Upper lobe of left lung (tissue), 4 donors: ENCODE results near the gene NHS.

Experiments used
- EP300 ChIP-seq, 4 donors: sonication (generic); formaldehyde crosslinking; IDR thresholded peaks; one replicate each; pipeline ENCODE4 v1.5.1; 2017; ENCODE audit warnings: antibody characterized with exemption in 4 of 4, control low read depth in 2 of 4
- POLR2A ChIP-seq, 4 donors: fragments of 450-650 bp; IDR thresholded peaks; one replicate each; pipeline ENCODE4 v1.5.1; 2016 to 2017; ENCODE audit warnings: antibody characterized with exemption in 4 of 4, mild to moderate bottlenecking in 2 of 4
- POLR2AphosphoS5 ChIP-seq, 2 donors: sonication (generic); formaldehyde crosslinking; IDR thresholded peaks; one replicate each; pipeline ENCODE4 v1.5.1; 2017; ENCODE audit warnings: antibody characterized with exemption in 2 of 2
- TF ChIP-seq, protein P1 (sequence below), 6 experiments: fragments of 450-650 bp in 4 of 6; fragments of 200-600 bp in 2 of 6; sonication (generic) in 2 of 6; IDR thresholded peaks; one replicate each; pipeline ENCODE4 v1.5.1; 2016 to 2019; ENCODE audit warnings: antibody characterized with exemption in 6 of 6

DNA sequence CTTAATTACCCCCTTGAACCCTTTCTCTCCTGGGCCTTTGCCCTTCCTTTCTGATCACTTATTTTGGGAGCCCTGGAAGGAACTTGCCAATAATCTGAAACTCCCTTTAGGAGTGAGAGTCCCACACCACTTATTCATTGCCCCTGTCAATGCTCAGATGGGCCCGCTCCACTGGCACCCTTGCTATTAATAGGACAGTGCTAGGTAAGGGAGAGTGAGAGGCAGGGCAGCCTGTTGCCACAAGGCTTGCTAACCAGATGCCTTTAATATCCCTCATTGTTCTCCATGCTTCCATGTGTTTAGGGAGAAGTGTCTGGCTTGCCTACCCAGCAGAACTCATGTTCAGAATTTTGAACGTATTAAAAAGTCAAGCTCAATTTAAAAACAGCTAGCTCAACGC is 1.7 kb upstream of the NHS start:
- TF ChIP-seq POLR2A (IDR thresholded peaks at IDR 0.05) (no peak), POLR2AphosphoS5 (IDR thresholded peaks at IDR 0.05) (no peak), EP300 (IDR thresholded peaks at IDR 0.05) (no peak)
- TF ChIP-seq, protein P1, sequence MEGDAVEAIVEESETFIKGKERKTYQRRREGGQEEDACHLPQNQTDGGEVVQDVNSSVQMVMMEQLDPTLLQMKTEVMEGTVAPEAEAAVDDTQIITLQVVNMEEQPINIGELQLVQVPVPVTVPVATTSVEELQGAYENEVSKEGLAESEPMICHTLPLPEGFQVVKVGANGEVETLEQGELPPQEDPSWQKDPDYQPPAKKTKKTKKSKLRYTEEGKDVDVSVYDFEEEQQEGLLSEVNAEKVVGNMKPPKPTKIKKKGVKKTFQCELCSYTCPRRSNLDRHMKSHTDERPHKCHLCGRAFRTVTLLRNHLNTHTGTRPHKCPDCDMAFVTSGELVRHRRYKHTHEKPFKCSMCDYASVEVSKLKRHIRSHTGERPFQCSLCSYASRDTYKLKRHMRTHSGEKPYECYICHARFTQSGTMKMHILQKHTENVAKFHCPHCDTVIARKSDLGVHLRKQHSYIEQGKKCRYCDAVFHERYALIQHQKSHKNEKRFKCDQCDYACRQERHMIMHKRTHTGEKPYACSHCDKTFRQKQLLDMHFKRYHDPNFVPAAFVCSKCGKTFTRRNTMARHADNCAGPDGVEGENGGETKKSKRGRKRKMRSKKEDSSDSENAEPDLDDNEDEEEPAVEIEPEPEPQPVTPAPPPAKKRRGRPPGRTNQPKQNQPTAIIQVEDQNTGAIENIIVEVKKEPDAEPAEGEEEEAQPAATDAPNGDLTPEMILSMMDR (IDR thresholded peaks at IDR 0.05) = no peak
